NCI-H1105 treated with DMSO at 0.1 percent for 48 hours (cell line): ENCODE measurements around the gene NES.

Source experiments
- DNase-seq: peaks from one replicate; lab custom pipeline; 2025; lab: John Stamatoyannopoulos, UW

The NES gene

GRCh38 chr1:156662005-156662799 lies 15.0 kb downstream of the NES start:
- DNase-seq = no peak

- DNase-seq = no peak
Observed at GRCh38 chr1:156660752-156661112, 16.5 kb downstream of the NES start.

- DNase-seq = peak; percentile 80
Observed at GRCh38 chr1:156659988-156660751, 17.0 kb downstream of the NES start.

GRCh38 chr1:156659661-156659987 lies 17.6 kb downstream of the NES start:
- DNase-seq = no peak

GRCh38 chr1:156658945-156659574 lies 18.1 kb downstream of the NES start:
- no peak for DNase-seq

DNA sequence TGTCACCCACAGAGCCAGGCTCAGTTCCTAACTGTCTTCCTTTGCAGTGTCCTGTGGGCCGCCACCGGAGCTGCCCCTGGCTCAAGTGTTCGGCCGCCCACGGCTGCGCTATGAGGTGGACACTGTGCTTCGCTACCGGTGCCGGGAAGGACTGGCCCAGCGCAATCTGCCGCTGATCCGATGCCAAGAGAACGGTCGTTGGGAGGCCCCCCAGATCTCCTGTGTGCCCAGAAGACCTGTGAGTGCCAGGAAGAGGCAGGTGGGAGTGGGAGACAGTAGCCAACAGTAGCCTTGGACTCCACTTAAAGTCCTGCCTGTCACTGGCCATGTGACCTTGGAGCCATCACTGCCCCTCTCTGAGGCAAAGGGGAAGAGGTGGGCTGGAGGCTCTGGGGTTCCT lies 18.7 kb downstream of the NES start:
- DNase-seq = no peak

- DNase-seq = no peak
Observed at GRCh38 chr1:156657741-156658319, 19.4 kb downstream of the NES start.

DNA sequence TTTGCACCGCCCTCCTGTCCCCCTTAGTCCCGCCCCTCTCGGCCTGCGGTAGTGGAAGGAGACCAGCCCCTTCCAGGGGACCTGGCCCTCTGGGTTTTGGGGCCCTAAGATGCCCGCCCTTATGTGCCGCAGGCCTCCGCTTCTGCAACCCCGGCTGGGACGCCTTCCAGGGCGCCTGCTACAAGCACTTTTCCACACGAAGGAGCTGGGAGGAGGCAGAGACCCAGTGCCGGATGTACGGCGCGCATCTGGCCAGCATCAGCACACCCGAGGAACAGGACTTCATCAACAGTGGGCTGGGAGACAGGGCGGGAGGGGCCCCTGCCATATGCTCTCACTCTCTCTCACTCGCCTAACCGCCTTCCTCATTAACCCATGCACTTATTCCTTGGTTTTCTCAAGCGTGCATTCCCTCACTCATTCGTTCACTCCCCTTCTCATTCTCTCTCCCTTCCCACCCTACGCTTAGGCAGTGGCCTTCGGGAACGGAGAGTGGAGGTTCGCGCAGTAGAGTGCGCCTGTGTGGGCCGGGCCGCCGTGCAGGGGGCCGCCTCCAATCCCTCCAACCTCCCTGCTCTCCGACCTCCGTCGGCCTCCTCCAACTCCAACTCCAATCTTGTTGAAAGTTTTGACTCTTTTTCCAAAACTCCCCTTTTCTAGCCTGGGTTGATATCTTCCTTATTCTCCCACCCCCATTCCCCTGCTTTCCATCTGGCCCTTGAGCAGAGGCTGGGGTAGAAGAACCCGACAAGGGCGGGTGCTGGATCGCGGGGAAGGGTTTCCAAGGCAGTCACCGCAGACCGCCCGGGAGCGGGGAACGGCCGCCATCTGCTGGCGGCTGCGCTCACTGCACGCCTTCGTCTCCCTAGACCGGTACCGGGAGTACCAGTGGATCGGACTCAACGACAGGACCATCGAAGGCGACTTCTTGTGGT lies 20.1 kb downstream of the NES start:
- peak; percentile 33 for DNase-seq

DNA sequence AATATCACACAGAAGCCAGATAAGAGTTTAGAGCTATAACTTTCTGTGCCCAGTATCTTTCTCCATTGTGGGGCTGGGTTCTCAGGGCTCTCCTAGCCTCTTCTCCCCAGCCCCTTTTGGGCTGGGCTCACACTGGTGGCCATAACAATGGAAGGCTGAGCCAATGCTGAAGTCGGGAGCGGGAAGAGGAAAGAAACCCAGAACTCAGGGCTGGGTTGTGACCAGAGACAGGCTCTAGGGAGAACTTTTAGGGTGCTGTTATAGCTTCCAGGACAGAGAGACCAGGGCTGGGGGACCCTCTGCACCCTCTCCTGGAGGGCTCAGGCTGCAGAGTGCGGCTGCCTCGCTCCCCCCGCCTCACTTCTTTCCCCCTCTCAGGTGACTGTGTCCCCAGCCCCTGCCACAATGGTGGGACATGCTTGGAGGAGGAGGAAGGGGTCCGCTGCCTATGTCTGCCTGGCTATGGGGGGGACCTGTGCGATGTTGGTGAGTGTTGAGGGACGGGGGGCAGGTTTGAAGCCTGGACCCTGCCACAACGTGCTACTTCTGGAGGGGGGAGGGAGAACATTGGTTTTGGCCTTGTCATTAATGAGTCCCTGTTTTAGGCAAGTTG lies 21.2 kb downstream of the NES start:
- DNase-seq = no peak

- DNase-seq = no peak
Observed at GRCh38 chr1:156655151-156655903, 21.9 kb downstream of the NES start.

GRCh38 chr1:156654700-156655099 lies 22.5 kb downstream of the NES start:
- no peak for DNase-seq

- DNase-seq = no peak
Observed at GRCh38 chr1:156652992-156653355, 24.2 kb downstream of the NES start.

DNA sequence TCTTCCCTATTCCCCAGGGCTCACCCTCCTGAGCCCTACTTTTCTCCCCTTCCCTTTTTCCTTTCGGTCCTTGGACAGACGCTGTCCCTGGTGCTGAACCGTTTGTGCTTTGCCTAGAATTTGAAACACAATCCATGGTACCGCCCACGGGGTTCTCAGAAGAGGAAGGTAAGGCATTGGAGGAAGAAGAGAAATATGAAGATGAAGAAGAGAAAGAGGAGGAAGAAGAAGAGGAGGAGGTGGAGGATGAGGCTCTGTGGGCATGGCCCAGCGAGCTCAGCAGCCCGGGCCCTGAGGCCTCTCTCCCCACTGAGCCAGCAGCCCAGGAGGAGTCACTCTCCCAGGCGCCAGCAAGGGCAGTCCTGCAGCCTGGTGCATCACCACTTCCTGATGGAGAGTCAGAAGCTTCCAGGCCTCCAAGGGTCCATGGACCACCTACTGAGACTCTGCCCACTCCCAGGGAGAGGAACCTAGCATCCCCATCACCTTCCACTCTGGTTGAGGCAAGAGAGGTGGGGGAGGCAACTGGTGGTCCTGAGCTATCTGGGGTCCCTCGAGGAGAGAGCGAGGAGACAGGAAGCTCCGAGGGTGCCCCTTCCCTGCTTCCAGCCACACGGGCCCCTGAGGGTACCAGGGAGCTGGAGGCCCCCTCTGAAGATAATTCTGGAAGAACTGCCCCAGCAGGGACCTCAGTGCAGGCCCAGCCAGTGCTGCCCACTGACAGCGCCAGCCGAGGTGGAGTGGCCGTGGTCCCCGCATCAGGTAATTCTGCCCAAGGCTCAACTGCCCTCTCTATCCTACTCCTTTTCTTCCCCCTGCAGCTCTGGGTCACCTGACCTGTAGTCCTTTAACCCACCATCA lies 24.8 kb downstream of the NES start:
- no peak for DNase-seq

- DNase-seq = no peak
Observed at GRCh38 chr1:156648951-156649350, 28.3 kb downstream of the NES start.

DNA sequence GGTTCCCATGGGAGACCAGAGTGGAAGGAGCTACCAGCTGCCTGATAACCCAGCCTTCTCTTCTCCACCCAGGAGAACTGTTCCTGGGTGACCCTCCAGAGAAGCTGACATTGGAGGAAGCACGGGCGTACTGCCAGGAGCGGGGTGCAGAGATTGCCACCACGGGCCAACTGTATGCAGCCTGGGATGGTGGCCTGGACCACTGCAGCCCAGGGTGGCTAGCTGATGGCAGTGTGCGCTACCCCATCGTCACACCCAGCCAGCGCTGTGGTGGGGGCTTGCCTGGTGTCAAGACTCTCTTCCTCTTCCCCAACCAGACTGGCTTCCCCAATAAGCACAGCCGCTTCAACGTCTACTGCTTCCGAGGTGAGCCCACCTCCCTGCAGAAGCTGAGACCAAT lies 28.7 kb downstream of the NES start:
- DNase-seq = no peak

GRCh38 chr1:156647351-156647750 lies 29.9 kb downstream of the NES start:
- no peak for DNase-seq

- no peak for DNase-seq
Observed at GRCh38 chr1:156646738-156647211, 30.4 kb downstream of the NES start.

GRCh38 chr1:156645666-156646065 lies 31.5 kb downstream of the NES start:
- no peak for DNase-seq

DNA sequence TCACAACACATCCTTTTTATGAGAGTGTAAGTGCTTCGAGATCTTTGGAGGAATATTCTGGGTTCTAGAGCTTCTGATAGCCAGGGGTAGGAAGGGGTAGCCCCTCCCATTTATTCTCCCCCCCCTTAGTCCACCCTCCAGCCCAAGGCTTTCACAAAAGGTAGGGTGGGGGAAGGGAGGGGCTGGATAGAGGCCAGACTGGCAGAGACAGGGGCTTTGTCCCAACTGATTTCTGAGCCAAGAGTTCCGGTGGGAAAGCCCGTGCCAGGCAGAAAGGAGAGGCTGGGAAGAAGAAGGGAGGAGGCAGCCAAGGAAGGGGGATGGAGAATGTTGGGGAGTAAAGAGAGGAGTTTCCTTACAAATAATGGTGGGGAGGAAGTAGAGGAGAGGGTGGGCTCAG lies 32.2 kb downstream of the NES start:
- DNase-seq = no peak

DNA sequence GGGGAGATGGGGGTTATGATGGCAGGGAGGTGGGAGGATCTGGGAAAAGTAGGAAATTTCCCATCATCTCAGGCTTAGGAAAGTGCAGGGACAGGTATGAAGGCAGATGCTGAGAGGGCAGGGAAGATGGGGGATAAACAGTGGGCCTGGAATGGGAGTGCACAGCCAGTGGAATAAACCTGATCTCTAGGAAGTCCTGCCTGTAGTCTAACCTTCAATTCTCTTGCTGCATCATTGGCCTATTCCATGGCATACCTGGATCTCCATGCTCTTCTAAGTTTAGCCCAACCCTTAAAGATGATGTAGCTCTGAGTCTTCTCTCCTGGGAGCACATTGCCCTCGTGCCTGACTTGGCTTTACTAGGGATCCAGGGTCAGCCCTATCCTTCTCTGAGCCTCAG lies 32.6 kb downstream of the NES start:
- DNase-seq = no peak
